A673 (cell line): Measurements from ENCODE around the gene ZSWIM6. TPM values are rescaled to one million over a fixed set of nuclear protein-coding genes. Genes with fewer than 3 reads are reported as not detected.
A peak's percentile ranks its signal among the peaks of the same experiment; 100 is the strongest.

ENCODE experiments used
- BruUV-seq: library from RNA; stranded (reverse); fragments of 400-500 nt; replicated peaks from 2 replicates; lab custom pipeline; 2021; lab: Mats Ljungman, UMichigan
- CTCF ChIA-PET: fragments of 300-600 bp; sonication (Branson Sonifier 250); formaldehyde crosslinking; loops from one replicate; lab custom pipeline; 2022; ENCODE audit warnings: antibody characterized with exemption; lab: Charles Lee
- POLR2A ChIA-PET: fragments of 300-600 bp; sonication (Branson Sonifier 250); formaldehyde crosslinking; loops from one replicate; lab custom pipeline; 2022; ENCODE audit warnings: antibody characterized with exemption; ENCODE audit not compliant: low non-redundant PET; lab: Charles Lee
- DNase-seq: peaks from one replicate; pipeline ENCODE4 v3.0.0-alpha.2; 2015; ENCODE audit warnings: low spot score
- H3K27ac ChIP-seq: fragments of 200-600 bp; sonication (generic); 2 replicates; pipeline ENCODE4 v1.5.1; 2016; ENCODE audit warnings: mixed run types, low read depth, mild to moderate bottlenecking, mixed read lengths, antibody characterized with exemption, low read length; ENCODE audit not compliant: poor library complexity, severe bottlenecking
- H3K27me3 ChIP-seq: fragments of 200-600 bp; sonication (generic); replicated peaks from 2 replicates; pipeline ENCODE4 v1.6.1; 2017; ENCODE audit warnings: mixed run types, low read depth, mild to moderate bottlenecking, mixed read lengths, antibody characterized with exemption, low read length; ENCODE audit not compliant: insufficient read depth, poor library complexity
- H3K36me3 ChIP-seq: fragments of 200-600 bp; sonication (generic); 2 replicates; pipeline ENCODE4 v1.6.1; 2016; ENCODE audit warnings: mixed run types, mild to moderate bottlenecking, mixed read lengths, antibody characterized with exemption, low read length; ENCODE audit not compliant: insufficient read depth, poor library complexity, severe bottlenecking
- H3K4me1 ChIP-seq: fragments of 200-600 bp; sonication (generic); 2 replicates; pipeline ENCODE4 v1.6.1; 2017; ENCODE audit warnings: mixed run types, mild to moderate bottlenecking, mixed read lengths, antibody characterized with exemption, low read length; ENCODE audit not compliant: insufficient read depth, poor library complexity, severe bottlenecking
- H3K4me3 ChIP-seq: fragments of 200-600 bp; sonication (generic); 2 replicates; pipeline ENCODE4 v1.5.1; 2016; ENCODE audit warnings: low read depth, mixed run types, mild to moderate bottlenecking, mixed read lengths, low read length; ENCODE audit not compliant: poor library complexity, severe bottlenecking
- H3K9me3 ChIP-seq: fragments of 200-600 bp; sonication (generic); 2 replicates; pipeline ENCODE4 v1.6.1; 2016; ENCODE audit warnings: mixed run types, low read depth, mild to moderate bottlenecking, mixed read lengths, antibody characterized with exemption, low read length; ENCODE audit not compliant: poor library complexity, severe bottlenecking
- EZH2 ChIP-seq: fragments of 200-600 bp; sonication (generic); IDR thresholded peaks from 2 replicates; pipeline ENCODE4 v1.6.1; 2017; ENCODE audit warnings: borderline replicate concordance, low read depth, mild to moderate bottlenecking, mixed read lengths, antibody characterized with exemption, low read length; ENCODE audit not compliant: poor library complexity, severe bottlenecking
- intact Hi-C: fragments of 100-400 bp; cut with micrococcal nuclease; formaldehyde crosslinking; loops from one replicate; pipeline ENCODE4 v1.10.0; 2022; ENCODE audit not compliant: unreplicated experiment
- total RNA-seq: library from RNA; stranded (reverse); gene quantifications from 2 replicates; pipeline ENCODE4 v1.2.3, GENCODE V29; 2021
- TF ChIP-seq, protein P1 (sequence below): fragments of 300-800, 200-600 bp; sonication (generic); conservative IDR thresholded peaks from 2 replicates; pipeline ENCODE4 v1.5.1; 2017; ENCODE audit warnings: low read depth, mild to moderate bottlenecking, antibody characterized with exemption, low read length, moderate library complexity, mixed read lengths

ZSWIM6 gene
- total RNA-seq, 1 experiment from 2014 or later, result 47.3 TPM

DNA sequence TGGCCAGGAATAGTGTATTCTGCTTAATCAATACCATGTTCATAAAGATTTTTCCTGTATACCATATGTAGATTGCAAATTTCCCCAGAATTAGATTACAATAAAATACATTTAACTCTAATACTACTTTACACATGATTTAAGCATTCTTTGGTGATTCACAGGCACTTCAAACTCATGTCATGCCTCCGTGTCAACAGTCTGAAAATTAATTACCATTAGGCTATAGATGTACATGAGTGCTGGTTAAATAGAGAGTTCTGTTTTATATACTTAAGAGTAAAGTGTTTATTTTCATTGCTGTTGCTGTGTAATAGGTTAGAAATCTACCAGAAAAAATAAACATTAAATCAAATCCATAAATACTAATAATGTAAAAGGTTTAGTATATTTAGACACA, 159.8 kb downstream of the ZSWIM6 start:
- CTCF ChIA-PET, result no interaction called here

GRCh38 chr5:61493973-61494372, 161.9 kb downstream of the ZSWIM6 start:
- BruUV-seq, result no TSS peak
- ChIA-PET CTCF (no interaction called here), POLR2A (no interaction called here)
- no peak for DNase-seq
- H3K4me1 ChIP-seq, result peaks cover 30% of the 10 kb centered on the region
- H3K36me3 ChIP-seq, result peaks cover 6% of the 10 kb centered on the region
- no peaks in the 10 kb centered on the region for H3K27me3 ChIP-seq
- intact Hi-C loops, result no loop called here
- H3K9me3 ChIP-seq, result no peaks in the 10 kb centered on the region
- no peak overlapping the region for H3K4me3 ChIP-seq
- no peak for TF ChIP-seq EZH2
- TF ChIP-seq, protein P1, sequence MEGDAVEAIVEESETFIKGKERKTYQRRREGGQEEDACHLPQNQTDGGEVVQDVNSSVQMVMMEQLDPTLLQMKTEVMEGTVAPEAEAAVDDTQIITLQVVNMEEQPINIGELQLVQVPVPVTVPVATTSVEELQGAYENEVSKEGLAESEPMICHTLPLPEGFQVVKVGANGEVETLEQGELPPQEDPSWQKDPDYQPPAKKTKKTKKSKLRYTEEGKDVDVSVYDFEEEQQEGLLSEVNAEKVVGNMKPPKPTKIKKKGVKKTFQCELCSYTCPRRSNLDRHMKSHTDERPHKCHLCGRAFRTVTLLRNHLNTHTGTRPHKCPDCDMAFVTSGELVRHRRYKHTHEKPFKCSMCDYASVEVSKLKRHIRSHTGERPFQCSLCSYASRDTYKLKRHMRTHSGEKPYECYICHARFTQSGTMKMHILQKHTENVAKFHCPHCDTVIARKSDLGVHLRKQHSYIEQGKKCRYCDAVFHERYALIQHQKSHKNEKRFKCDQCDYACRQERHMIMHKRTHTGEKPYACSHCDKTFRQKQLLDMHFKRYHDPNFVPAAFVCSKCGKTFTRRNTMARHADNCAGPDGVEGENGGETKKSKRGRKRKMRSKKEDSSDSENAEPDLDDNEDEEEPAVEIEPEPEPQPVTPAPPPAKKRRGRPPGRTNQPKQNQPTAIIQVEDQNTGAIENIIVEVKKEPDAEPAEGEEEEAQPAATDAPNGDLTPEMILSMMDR, result no peak
- H3K27ac ChIP-seq, result no peak overlapping the region

More for the DNA sequence above, 159.8 kb downstream of the ZSWIM6 start:
- no peak overlapping the region for H3K27ac ChIP-seq
- POLR2A ChIA-PET, result no interaction called here
- H3K4me1 ChIP-seq, result peaks cover 31% of the 10 kb centered on the region
- DNase-seq, result no peak
- H3K4me3 ChIP-seq, result no peak overlapping the region
- TF ChIP-seq EZH2, result no peak
- TF ChIP-seq, protein P1, result no peak
- no TSS peak for BruUV-seq
- no peaks in the 10 kb centered on the region for H3K9me3 ChIP-seq
- peaks cover 3% of the 10 kb centered on the region for H3K36me3 ChIP-seq
- H3K27me3 ChIP-seq, result no peaks in the 10 kb centered on the region
- intact Hi-C loops, result no loop called here

DNA sequence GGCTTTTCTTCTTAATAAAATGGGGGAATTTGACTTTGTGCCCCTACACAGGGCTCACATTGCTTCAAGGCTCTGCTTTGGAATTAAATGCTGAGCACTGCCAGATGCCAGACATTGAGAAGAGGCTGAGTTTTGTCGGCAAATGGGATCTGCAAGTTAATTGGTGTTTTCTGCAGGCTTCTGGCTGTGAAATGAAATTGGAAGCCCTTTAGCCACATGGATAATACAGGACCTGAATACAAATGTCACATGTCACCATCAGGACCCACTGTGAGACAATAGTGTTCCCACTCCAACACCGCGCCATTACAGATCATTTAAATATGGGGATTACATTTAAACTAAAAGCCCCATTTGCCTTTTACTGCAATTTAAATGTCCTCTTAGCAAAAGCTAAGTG, 164.4 kb downstream of the ZSWIM6 start:
- Histone ChIP-seq H3K36me3 (peaks cover 6% of the 10 kb centered on the region), H3K27me3 (no peaks in the 10 kb centered on the region), H3K4me3 (no peak overlapping the region), H3K9me3 (no peaks in the 10 kb centered on the region), H3K27ac (peak overlapping the region; percentile 3), H3K4me1 (peaks cover 34% of the 10 kb centered on the region)
- CTCF ChIA-PET, result no interaction called here
- peak; percentile 73 for DNase-seq
- TF ChIP-seq, protein P1, result no peak
- TF ChIP-seq EZH2, result no peak
- intact Hi-C loops, result no loop called here
- POLR2A ChIA-PET, result no interaction called here
- no TSS peak for BruUV-seq
